Endothelial cell (in vitro differentiated cells): ENCODE data around the gene VSIG4. TPM values are rescaled to one million over a fixed set of nuclear protein-coding genes. Genes with fewer than 3 reads are reported as not detected.

Source experiments
- DNase-seq: peaks from one replicate; pipeline ENCODE4 v3.0.0; 2021; ENCODE audit warnings: low spot score
- H3K27ac Mint-ChIP-seq: one replicate; pipeline ENCODE4 v1.8.0; 2021; ENCODE audit warnings: mixed read lengths, inconsistent platforms; ENCODE audit not compliant: unreplicated experiment
- H3K27me3 Mint-ChIP-seq: one replicate; pipeline ENCODE4 v1.8.0; 2021; ENCODE audit warnings: mild to moderate bottlenecking, moderate library complexity, mixed read lengths, inconsistent platforms; ENCODE audit not compliant: unreplicated experiment
- H3K36me3 Mint-ChIP-seq: one replicate; pipeline ENCODE4 v1.8.0; 2021; ENCODE audit warnings: mild to moderate bottlenecking, low read depth, mixed read lengths, inconsistent platforms; ENCODE audit not compliant: unreplicated experiment
- H3K4me1 Mint-ChIP-seq: one replicate; pipeline ENCODE4 v1.8.0; 2021; ENCODE audit warnings: mild to moderate bottlenecking, mixed read lengths, inconsistent platforms; ENCODE audit not compliant: unreplicated experiment
- H3K4me3 Mint-ChIP-seq: one replicate; pipeline ENCODE4 v1.8.0; 2021; ENCODE audit warnings: mild to moderate bottlenecking, mixed read lengths, inconsistent platforms; ENCODE audit not compliant: unreplicated experiment
- H3K9me3 Mint-ChIP-seq: one replicate; pipeline ENCODE4 v1.8.0; 2021; ENCODE audit warnings: mixed read lengths, inconsistent platforms; ENCODE audit not compliant: unreplicated experiment
- CTCF ChIP-seq: fragments of 200-600 bp; sonication (generic); IDR thresholded peaks from one replicate; pipeline ENCODE4 v1.5.0; 2021; ENCODE audit warnings: antibody characterized with exemption; ENCODE audit not compliant: unreplicated experiment
- total RNA-seq: library from RNA; stranded (reverse); fragmentation: NEBNext Ultra II Directional; extraction: Animal tissue kit (Norgen Biotek cat#: 25700); gene quantifications from one replicate; pipeline ENCODE4 v1.2.1, GENCODE V29; 2021; ENCODE audit not compliant: unreplicated experiment

VSIG4 gene
- total RNA-seq, 1 donor from 2014 or later = not detected

GRCh38 chrX:66049056-66049455 lies 9.2 kb upstream of the VSIG4 start:
- Mint-ChIP-seq H3K27me3 (no peaks in the 10 kb centered on the region), H3K36me3 (no peaks in the 10 kb centered on the region), H3K9me3 (no peaks in the 10 kb centered on the region), H3K4me3 (no peak overlapping the region), H3K4me1 (no peaks in the 10 kb centered on the region), H3K27ac (no peak overlapping the region)
- no peak for TF ChIP-seq CTCF
- no peak for DNase-seq

- TF ChIP-seq CTCF = no peak
- Mint-ChIP-seq H3K27ac (no peak overlapping the region), H3K4me3 (no peak overlapping the region), H3K4me1 (no peaks in the 10 kb centered on the region), H3K27me3 (no peaks in the 10 kb centered on the region), H3K9me3 (no peaks in the 10 kb centered on the region), H3K36me3 (no peaks in the 10 kb centered on the region)
- DNase-seq = no peak
These were observed 6.8 kb upstream of the VSIG4 start for GRCh38 chrX:66046612-66047235.

GRCh38 chrX:66045894-66046293 lies 6.0 kb upstream of the VSIG4 start:
- Mint-ChIP-seq H3K27me3 (no peaks in the 10 kb centered on the region), H3K27ac (no peak overlapping the region), H3K4me3 (no peak overlapping the region), H3K9me3 (no peaks in the 10 kb centered on the region), H3K4me1 (no peaks in the 10 kb centered on the region), H3K36me3 (no peaks in the 10 kb centered on the region)
- no peak for DNase-seq
- TF ChIP-seq CTCF = no peak

GRCh38 chrX:66043584-66043983 lies 3.7 kb upstream of the VSIG4 start:
- no peaks in the 10 kb centered on the region for H3K9me3 Mint-ChIP-seq
- no peak overlapping the region for H3K27ac Mint-ChIP-seq

More at GRCh38 chrX:66043584-66043983, 3.7 kb upstream of the VSIG4 start:
- Mint-ChIP-seq H3K27me3 (no peaks in the 10 kb centered on the region), H3K36me3 (no peaks in the 10 kb centered on the region), H3K4me1 (no peaks in the 10 kb centered on the region), H3K4me3 (no peak overlapping the region)
- no peak for DNase-seq
- TF ChIP-seq CTCF = no peak
